ENCODE measurements around the gene GALNT9. TPM values are rescaled to one million over a fixed set of nuclear protein-coding genes. Genes with fewer than 3 reads are reported as not detected.
A peak's percentile ranks its signal among the peaks of the same experiment; 100 is the strongest.

GALNT9 gene
- total RNA-seq, 2 experiments from 2014 or later, result not detected

- H3K4me1 Mint-ChIP-seq (ENCODE audit: low read depth), result peaks cover 8% of the 10 kb centered on the region
- ATAC-seq (ENCODE audit: poor library complexity), result no peak
- H3K4me3 Mint-ChIP-seq, result no peak overlapping the region
- no peak for TF ChIP-seq CTCF (IDR thresholded peaks at IDR 0.05)
- H3K27ac Mint-ChIP-seq, result no peak overlapping the region
- H3K4me1 ChIP-seq (ENCODE audit: insufficient read depth, low read length), result no peaks in the 10 kb centered on the region
- no peak overlapping the region for H3K4me3 ChIP-seq (ENCODE audit: low read length)
- intact Hi-C loops (cut with DNase I, micrococcal nuclease), result loop anchor here in 1 of 2 experiments (5.0 kb wide), 1 partner anchor 177 kb away; no protein-coding TSS in a partner anchor
- H3K9me3 Mint-ChIP-seq, result no peaks in the 10 kb centered on the region
- ChIA-PET POLR2A (no interaction called here), CTCF (no interaction called here)
- no peak overlapping the region for H3K27ac ChIP-seq (ENCODE audit: low read depth in 1 of 2, low read length in 2 of 2)
- H3K27me3 ChIP-seq (ENCODE audit: control insufficient read depth in 1 of 2, insufficient read depth in 2 of 2, low read length in 2 of 2), result no peaks in the 10 kb centered on the region
- no peaks in the 10 kb centered on the region for H3K36me3 Mint-ChIP-seq (ENCODE audit: low read depth)
- no peak for DNase-seq
- H3K9me3 ChIP-seq (ENCODE audit: control insufficient read depth in 1 of 2, insufficient read depth in 1 of 2, low read length in 2 of 2), result peaks cover 0 to 19% of the 10 kb centered on the region in 2 experiments
- H3K36me3 ChIP-seq (ENCODE audit: insufficient read depth, low read length), result no peaks in the 10 kb centered on the region
- peaks cover 29% of the 10 kb centered on the region for H3K27me3 Mint-ChIP-seq
These were observed 14.8 kb upstream of the GALNT9 start for GRCh38 chr12:132344181-132344580.

- H3K27ac ChIP-seq (ENCODE audit: low read depth in 1 of 2, low read length in 2 of 2), result no peak overlapping the region
- DNase-seq, result no peak
- ATAC-seq (ENCODE audit: poor library complexity), result no peak
- ChIA-PET POLR2A (no interaction called here), CTCF (no interaction called here)
- intact Hi-C loops (cut with DNase I, micrococcal nuclease), result loop anchor here in 1 of 2 experiments (5.0 kb wide), 1 partner anchor 176 kb away; no protein-coding TSS in a partner anchor
- no peak overlapping the region for H3K27ac Mint-ChIP-seq
- peaks cover 8% of the 10 kb centered on the region for H3K4me1 Mint-ChIP-seq (ENCODE audit: low read depth)
- H3K36me3 Mint-ChIP-seq (ENCODE audit: low read depth), result no peaks in the 10 kb centered on the region
- peaks cover 27% of the 10 kb centered on the region for H3K27me3 Mint-ChIP-seq
- no peak for TF ChIP-seq CTCF (IDR thresholded peaks at IDR 0.05)
- H3K9me3 Mint-ChIP-seq, result no peaks in the 10 kb centered on the region
- H3K36me3 ChIP-seq (ENCODE audit: insufficient read depth, low read length), result no peaks in the 10 kb centered on the region
- H3K9me3 ChIP-seq (ENCODE audit: control insufficient read depth in 1 of 2, insufficient read depth in 1 of 2, low read length in 2 of 2), result peaks cover 0 to 24% of the 10 kb centered on the region in 2 experiments
- no peaks in the 10 kb centered on the region for H3K27me3 ChIP-seq (ENCODE audit: control insufficient read depth in 1 of 2, insufficient read depth in 2 of 2, low read length in 2 of 2)
- H3K4me1 ChIP-seq (ENCODE audit: insufficient read depth, low read length), result no peaks in the 10 kb centered on the region
- H3K4me3 Mint-ChIP-seq, result no peak overlapping the region
- no peak overlapping the region for H3K4me3 ChIP-seq (ENCODE audit: low read length)
These were observed 14.1 kb upstream of the GALNT9 start for GRCh38 chr12:132343294-132344004.

GRCh38 chr12:132342251-132343227 is 13.2 kb upstream of the GALNT9 start:
- DNase-seq, result peak in 1 of 14 experiments; percentile 27
- intact Hi-C loops (cut with DNase I, micrococcal nuclease), result loop anchor here in 1 of 2 experiments (5.0 kb wide), 1 partner anchor 175 kb away; no protein-coding TSS in a partner anchor
- peaks cover 0 to 31% of the 10 kb centered on the region in 2 experiments for H3K9me3 ChIP-seq (ENCODE audit: control insufficient read depth in 1 of 2, insufficient read depth in 1 of 2, low read length in 2 of 2)
- no peaks in the 10 kb centered on the region for H3K27me3 ChIP-seq (ENCODE audit: control insufficient read depth in 1 of 2, insufficient read depth in 2 of 2, low read length in 2 of 2)
- TF ChIP-seq CTCF (IDR thresholded peaks at IDR 0.05), result peak; percentile 27
- POLR2A ChIA-PET, result no interaction called here
- Mint-ChIP-seq H3K9me3 (no peaks in the 10 kb centered on the region), H3K27ac (no peak overlapping the region), H3K4me1 (ENCODE audit: low read depth) (peaks cover 8% of the 10 kb centered on the region), H3K36me3 (ENCODE audit: low read depth) (no peaks in the 10 kb centered on the region), H3K4me3 (no peak overlapping the region), H3K27me3 (peaks cover 28% of the 10 kb centered on the region)
- no peaks in the 10 kb centered on the region for H3K4me1 ChIP-seq (ENCODE audit: insufficient read depth, low read length)
- no peak overlapping the region for H3K27ac ChIP-seq (ENCODE audit: low read depth in 1 of 2, low read length in 2 of 2)
- ATAC-seq (ENCODE audit: poor library complexity), result no peak
- CTCF ChIA-PET, result no interaction called here
- H3K36me3 ChIP-seq (ENCODE audit: insufficient read depth, low read length), result no peaks in the 10 kb centered on the region
- H3K4me3 ChIP-seq (ENCODE audit: low read length), result no peak overlapping the region

Data from CD4-positive, alpha-beta T cell (primary cell).